Measurements from ENCODE around the gene SDC4.

Gene SDC4

GRCh38 chr20:45347936-45348778, at the start of gene SDC4:
SDC4 (minus strand) TSS chr20:45348424; CDS start chr20:45348384, 40 bp downstream.
- DNase-seq: peak; percentile 55

- DNase-seq: no peak
Measured at GRCh38 chr20:45395114-45395415, 46.8 kb upstream of the SDC4 start.

GRCh38 chr20:45394221-45395113, 46.2 kb upstream of the SDC4 start:
- no peak for DNase-seq

- DNase-seq: no peak
Measured at GRCh38 chr20:45392733-45393132, 44.5 kb upstream of the SDC4 start.

- DNase-seq: no peak
Measured at GRCh38 chr20:45391559-45391958, 43.3 kb upstream of the SDC4 start.

- DNase-seq: no peak
Measured at GRCh38 chr20:45390931-45391330, 42.7 kb upstream of the SDC4 start.

- DNase-seq: no peak
Measured at GRCh38 chr20:45387274-45387673, 39.0 kb upstream of the SDC4 start.

GRCh38 chr20:45378191-45378590, 30.0 kb upstream of the SDC4 start, which contains the start of gene TP53TG5:
TP53TG5 (minus strand) TSS chr20:45378325; CDS start chr20:45378236, 89 bp downstream.
- no peak for DNase-seq

GRCh38 chr20:45377269-45377668, 29.0 kb upstream of the SDC4 start:
- DNase-seq: no peak

- no peak for DNase-seq
Measured at GRCh38 chr20:45374966-45375365, 26.7 kb upstream of the SDC4 start.

- DNase-seq: no peak
Measured at GRCh38 chr20:45374101-45374467, 25.9 kb upstream of the SDC4 start.

- peak; percentile 91 for DNase-seq
Measured at GRCh38 chr20:45373353-45374100, 25.3 kb upstream of the SDC4 start.

GRCh38 chr20:45372646-45373352, 24.6 kb upstream of the SDC4 start:
- DNase-seq: no peak

GRCh38 chr20:45372241-45372640, 24.0 kb upstream of the SDC4 start:
- DNase-seq: no peak

GRCh38 chr20:45370571-45371160, 22.4 kb upstream of the SDC4 start:
- DNase-seq: no peak

- DNase-seq: no peak
Measured at GRCh38 chr20:45368221-45368980, 20.2 kb upstream of the SDC4 start.

- DNase-seq: no peak
Measured at GRCh38 chr20:45367126-45367525, 18.9 kb upstream of the SDC4 start.

- DNase-seq: no peak
Measured at GRCh38 chr20:45366631-45367030, 18.4 kb upstream of the SDC4 start.

GRCh38 chr20:45366192-45366591, 18.0 kb upstream of the SDC4 start:
- DNase-seq: no peak

GRCh38 chr20:45365444-45365970, 17.3 kb upstream of the SDC4 start:
- DNase-seq: no peak

Data from activated naive CD4-positive, alpha-beta T cell treated with anti-CD3 and anti-CD28 coated beads, Interleukin-2, amount 50 U/mL, for 16 hours (primary cell).